K562 (cell line): ENCODE results near the gene UBL7. TPM values are rescaled to one million over a fixed set of nuclear protein-coding genes. Genes with fewer than 3 reads are reported as not detected.

Experiments used
- ATF7 ChIP-seq: fragments of 450-650 bp; IDR thresholded peaks from 2 replicates; pipeline ENCODE4 v1.7.1; 2014; ENCODE audit warnings: mild to moderate bottlenecking, moderate library complexity
- FOXK2 ChIP-seq, 2 experiments: fragments of 450-650 bp; IDR thresholded peaks in 1 of 2; conservative IDR thresholded peaks in 1 of 2; 2 replicates each; pipeline ENCODE4 v1.6.1; 2016; ENCODE audit warnings: low read depth in 2 of 2, mild to moderate bottlenecking in 1 of 2
- GABPA ChIP-seq: fragments of 200-800 bp; sonication (Bioruptor generic); conservative IDR thresholded peaks from 2 replicates; pipeline ENCODE4 v1.6.1; 2016; ENCODE audit warnings: low read depth, missing genetic modification characterization, missing compliant biosample characterization
- KDM4B ChIP-seq, 2 experiments: fragments of 450-650 bp in 1 of 2; sonication (generic) in 1 of 2; IDR thresholded peaks; 2 replicates each; pipeline ENCODE4 v1.6.1; 2016 to 2017; ENCODE audit warnings: borderline replicate concordance in 2 of 2, antibody characterized with exemption in 1 of 2, low read depth in 1 of 2, mild to moderate bottlenecking in 1 of 2
- MITF ChIP-seq: IDR thresholded peaks from 2 replicates; pipeline ENCODE4 v1.6.1; 2014; ENCODE audit warnings: antibody characterized with exemption
- NCOA6 ChIP-seq: fragments of 450-650 bp; IDR thresholded peaks from 2 replicates; pipeline ENCODE4 v1.6.1; 2017; ENCODE audit warnings: mild to moderate bottlenecking
- NR1H2 ChIP-seq: sonication (generic); formaldehyde crosslinking; IDR thresholded peaks from 2 replicates; pipeline ENCODE4 v1.4.0; 2020; ENCODE audit warnings: mild to moderate bottlenecking, missing genetic modification reagents
- POLR2A ChIP-seq: fragments of 450-650 bp; conservative IDR thresholded peaks from 2 replicates; pipeline ENCODE4 v1.6.1; 2016
- SMAD3 ChIP-seq: fragments of 450-650 bp; formaldehyde crosslinking; conservative IDR thresholded peaks from 2 replicates; pipeline ENCODE4 v1.4.0; 2020; ENCODE audit warnings: mild to moderate bottlenecking
- XRCC5 ChIP-seq: fragments of 200-400 bp; formaldehyde crosslinking; IDR thresholded peaks from 2 replicates; pipeline ENCODE4 v1.6.1; 2017; ENCODE audit warnings: low read depth, mild to moderate bottlenecking, low read length
- ZMIZ1 ChIP-seq, 2 experiments: fragments of 150-350 bp in 1 of 2; IDR thresholded peaks; 2 replicates each; pipeline ENCODE4 v1.6.1; 2012 to 2016; ENCODE audit warnings: low read depth in 2 of 2, low read length in 2 of 2, mild to moderate bottlenecking in 1 of 2, moderate library complexity in 1 of 2
- ZNF589 ChIP-seq: fragments of 200-800 bp; sonication (Bioruptor generic); IDR thresholded peaks from 2 replicates; pipeline ENCODE4 v1.6.1; 2016; ENCODE audit warnings: low read depth, missing genetic modification characterization, missing compliant biosample characterization
- polyA plus RNA-seq, 8 experiments: library from polyadenylated mRNA; depleted of rRNA in 4 of 8; stranded (reverse) in 5 of 8; unstranded in 3 of 8; fragments of >200 nt; fragmentation: Nextera tagmentation in 2 of 8; fragmentation: Illumina TruSeq in 1 of 8; extraction: Ambion mirVana in 2 of 8; extraction: Trizol in 1 of 8; gene quantifications; 2 replicates each; pipeline versions ENCODE4 v1.2.1 to v1.2.3, GENCODE V29; 2011 to 2014; ENCODE audit warnings: inconsistent platforms in 1 of 8, missing spikeins in 1 of 8
- total RNA-seq, 7 experiments: library from RNA; depleted of rRNA in 6 of 7; stranded (reverse); fragments of >200 nt in 6 of 7; fragmentation: Illumina TruSeq in 2 of 7; extraction: Trizol in 2 of 7; gene quantifications; 2 replicates each; pipeline versions ENCODE4 v1.2.1 to v1.2.3, GENCODE V29; 2011 to 2021; ENCODE audit warnings: low replicate concordance in 1 of 7
- TF ChIP-seq, protein P1 (sequence below): fragments of 450-650 bp; IDR thresholded peaks from 2 replicates; pipeline ENCODE4 v1.7.1; 2018; ENCODE audit warnings: mild to moderate bottlenecking, low read depth; ENCODE audit not compliant: partially characterized antibody
- TF ChIP-seq, protein P2 (sequence below): fragments of 450-650 bp; IDR thresholded peaks from 2 replicates; pipeline ENCODE4 v1.6.1; 2016; ENCODE audit warnings: borderline replicate concordance
- TF ChIP-seq, protein P3 (sequence below): fragments of 250-450 bp; sonication (Bioruptor Pico); IDR thresholded peaks from 2 replicates; pipeline ENCODE4 v1.8.0; 2021; ENCODE audit warnings: borderline replicate concordance, mild to moderate bottlenecking, moderate library complexity; ENCODE audit not compliant: poor library complexity, severe bottlenecking

The UBL7 gene
- total and polyA plus RNA-seq, 9 of the 15 experiments (the other 6 are each of a cell fraction or from before 2014, with no cell fraction given): 19.2 to 63.4 (median 44.9) TPM

GRCh38 chr15:74460871-74461846 is at the start of gene UBL7 (continued):
- TF ChIP-seq, protein P1, sequence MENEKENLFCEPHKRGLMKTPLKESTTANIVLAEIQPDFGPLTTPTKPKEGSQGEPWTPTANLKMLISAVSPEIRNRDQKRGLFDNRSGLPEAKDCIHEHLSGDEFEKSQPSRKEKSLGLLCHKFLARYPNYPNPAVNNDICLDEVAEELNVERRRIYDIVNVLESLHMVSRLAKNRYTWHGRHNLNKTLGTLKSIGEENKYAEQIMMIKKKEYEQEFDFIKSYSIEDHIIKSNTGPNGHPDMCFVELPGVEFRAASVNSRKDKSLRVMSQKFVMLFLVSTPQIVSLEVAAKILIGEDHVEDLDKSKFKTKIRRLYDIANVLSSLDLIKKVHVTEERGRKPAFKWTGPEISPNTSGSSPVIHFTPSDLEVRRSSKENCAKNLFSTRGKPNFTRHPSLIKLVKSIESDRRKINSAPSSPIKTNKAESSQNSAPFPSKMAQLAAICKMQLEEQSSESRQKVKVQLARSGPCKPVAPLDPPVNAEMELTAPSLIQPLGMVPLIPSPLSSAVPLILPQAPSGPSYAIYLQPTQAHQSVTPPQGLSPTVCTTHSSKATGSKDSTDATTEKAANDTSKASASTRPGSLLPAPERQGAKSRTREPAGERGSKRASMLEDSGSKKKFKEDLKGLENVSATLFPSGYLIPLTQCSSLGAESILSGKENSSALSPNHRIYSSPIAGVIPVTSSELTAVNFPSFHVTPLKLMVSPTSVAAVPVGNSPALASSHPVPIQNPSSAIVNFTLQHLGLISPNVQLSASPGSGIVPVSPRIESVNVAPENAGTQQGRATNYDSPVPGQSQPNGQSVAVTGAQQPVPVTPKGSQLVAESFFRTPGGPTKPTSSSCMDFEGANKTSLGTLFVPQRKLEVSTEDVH: peak; percentile 86
- TF ChIP-seq ZNF589 (CRISPR knock-in tag) (peak; percentile 31; the same call in 1 of the 2 replicates), FOXK2 (conservative IDR thresholded peaks at IDR 0.05 in 1 of 2, IDR thresholded peaks at IDR 0.05 in 1 of 2; ENCODE audit: low read depth in 2 of 2) (peak; percentile 98 to 100), NCOA6 (peak; percentile 36; the same call in 1 of the 2 replicates), NR1H2 (CRISPR knock-in tag) (0 out of 2 replicates have a peak, but pooled peaks have one; percentile 67), KDM4B (IDR thresholded peaks at IDR 0.05; ENCODE audit: borderline replicate concordance in 2 of 2, low read depth in 1 of 2) (peak in 1 of 2 experiments; percentile 94; a peak in 2 of 4 replicates), ZMIZ1 (IDR thresholded peaks at IDR 0.05; ENCODE audit: low read depth in 2 of 2, low read length in 2 of 2) (peak in 1 of 2 experiments; percentile 56; a peak in 1 of 4 replicates), SMAD3 (CRISPR knock-in tag) (no peak), XRCC5 (peak; percentile 21; the same call in 1 of the 2 replicates), ATF7 (peak; percentile 71; the same call in 1 of the 2 replicates), MITF (peak; percentile 19; the same call in 1 of the 2 replicates), GABPA (tag) (peak; percentile 99), POLR2A (peak; percentile 94)
- TF ChIP-seq, protein P2, sequence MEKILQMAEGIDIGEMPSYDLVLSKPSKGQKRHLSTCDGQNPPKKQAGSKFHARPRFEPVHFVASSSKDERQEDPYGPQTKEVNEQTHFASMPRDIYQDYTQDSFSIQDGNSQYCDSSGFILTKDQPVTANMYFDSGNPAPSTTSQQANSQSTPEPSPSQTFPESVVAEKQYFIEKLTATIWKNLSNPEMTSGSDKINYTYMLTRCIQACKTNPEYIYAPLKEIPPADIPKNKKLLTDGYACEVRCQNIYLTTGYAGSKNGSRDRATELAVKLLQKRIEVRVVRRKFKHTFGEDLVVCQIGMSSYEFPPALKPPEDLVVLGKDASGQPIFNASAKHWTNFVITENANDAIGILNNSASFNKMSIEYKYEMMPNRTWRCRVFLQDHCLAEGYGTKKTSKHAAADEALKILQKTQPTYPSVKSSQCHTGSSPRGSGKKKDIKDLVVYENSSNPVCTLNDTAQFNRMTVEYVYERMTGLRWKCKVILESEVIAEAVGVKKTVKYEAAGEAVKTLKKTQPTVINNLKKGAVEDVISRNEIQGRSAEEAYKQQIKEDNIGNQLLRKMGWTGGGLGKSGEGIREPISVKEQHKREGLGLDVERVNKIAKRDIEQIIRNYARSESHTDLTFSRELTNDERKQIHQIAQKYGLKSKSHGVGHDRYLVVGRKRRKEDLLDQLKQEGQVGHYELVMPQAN: peak; percentile 89
- TF ChIP-seq, protein P3, sequence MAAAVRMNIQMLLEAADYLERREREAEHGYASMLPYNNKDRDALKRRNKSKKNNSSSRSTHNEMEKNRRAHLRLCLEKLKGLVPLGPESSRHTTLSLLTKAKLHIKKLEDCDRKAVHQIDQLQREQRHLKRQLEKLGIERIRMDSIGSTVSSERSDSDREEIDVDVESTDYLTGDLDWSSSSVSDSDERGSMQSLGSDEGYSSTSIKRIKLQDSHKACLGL (CRISPR knock-in tag): no peak
